PC-3 (cell line): Measurements from ENCODE around the gene HHATL.

Source experiments
- EZH2 ChIP-seq: fragments of 300-600 bp; sonication (generic); IDR thresholded peaks from one replicate; pipeline ENCODE4 v1.6.1; 2017; ENCODE audit warnings: antibody characterized with exemption, mild to moderate bottlenecking, low read length; ENCODE audit not compliant: unreplicated experiment
- EZH2phosphoT487 ChIP-seq: fragments of 300-600 bp; sonication (generic); IDR thresholded peaks from 2 replicates; pipeline ENCODE4 v1.6.1; 2018; ENCODE audit warnings: mild to moderate bottlenecking, antibody characterized with exemption, low read length, borderline replicate concordance
- TF ChIP-seq, protein P1 (sequence below): fragments of 300-600 bp; sonication (generic); conservative IDR thresholded peaks from 2 replicates; pipeline ENCODE4 v1.5.1; 2017; ENCODE audit warnings: antibody characterized with exemption, low read depth, mild to moderate bottlenecking, low read length

- TF ChIP-seq, protein P1, sequence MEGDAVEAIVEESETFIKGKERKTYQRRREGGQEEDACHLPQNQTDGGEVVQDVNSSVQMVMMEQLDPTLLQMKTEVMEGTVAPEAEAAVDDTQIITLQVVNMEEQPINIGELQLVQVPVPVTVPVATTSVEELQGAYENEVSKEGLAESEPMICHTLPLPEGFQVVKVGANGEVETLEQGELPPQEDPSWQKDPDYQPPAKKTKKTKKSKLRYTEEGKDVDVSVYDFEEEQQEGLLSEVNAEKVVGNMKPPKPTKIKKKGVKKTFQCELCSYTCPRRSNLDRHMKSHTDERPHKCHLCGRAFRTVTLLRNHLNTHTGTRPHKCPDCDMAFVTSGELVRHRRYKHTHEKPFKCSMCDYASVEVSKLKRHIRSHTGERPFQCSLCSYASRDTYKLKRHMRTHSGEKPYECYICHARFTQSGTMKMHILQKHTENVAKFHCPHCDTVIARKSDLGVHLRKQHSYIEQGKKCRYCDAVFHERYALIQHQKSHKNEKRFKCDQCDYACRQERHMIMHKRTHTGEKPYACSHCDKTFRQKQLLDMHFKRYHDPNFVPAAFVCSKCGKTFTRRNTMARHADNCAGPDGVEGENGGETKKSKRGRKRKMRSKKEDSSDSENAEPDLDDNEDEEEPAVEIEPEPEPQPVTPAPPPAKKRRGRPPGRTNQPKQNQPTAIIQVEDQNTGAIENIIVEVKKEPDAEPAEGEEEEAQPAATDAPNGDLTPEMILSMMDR, result no peak
- TF ChIP-seq EZH2, result no peak
- no peak for TF ChIP-seq EZH2phosphoT487
These were observed 37.0 kb upstream of the HHATL start for GRCh38 chr3:42739401-42740158.
